ENCODE data around the gene VPS13C.
A peak's percentile ranks its signal among the peaks of the same experiment; 100 is the strongest.

The VPS13C gene

GRCh38 chr15:62060113-62060895, at the start of gene VPS13C:
Gene VPS13C, minus strand, starts transcription at chr15:62060447. Its CDS starts 73 bp downstream, at chr15:62060374.
- peak; percentile 90 for DNase-seq

- DNase-seq: no peak
Measured at GRCh38 chr15:62109437-62109836, 49.2 kb upstream of the VPS13C start.

GRCh38 chr15:62108411-62108810, 48.2 kb upstream of the VPS13C start:
- DNase-seq: no peak

- no peak for DNase-seq
Measured at GRCh38 chr15:62107571-62108121, 47.4 kb upstream of the VPS13C start.

GRCh38 chr15:62106096-62106495, 45.8 kb upstream of the VPS13C start:
- no peak for DNase-seq

DNA sequence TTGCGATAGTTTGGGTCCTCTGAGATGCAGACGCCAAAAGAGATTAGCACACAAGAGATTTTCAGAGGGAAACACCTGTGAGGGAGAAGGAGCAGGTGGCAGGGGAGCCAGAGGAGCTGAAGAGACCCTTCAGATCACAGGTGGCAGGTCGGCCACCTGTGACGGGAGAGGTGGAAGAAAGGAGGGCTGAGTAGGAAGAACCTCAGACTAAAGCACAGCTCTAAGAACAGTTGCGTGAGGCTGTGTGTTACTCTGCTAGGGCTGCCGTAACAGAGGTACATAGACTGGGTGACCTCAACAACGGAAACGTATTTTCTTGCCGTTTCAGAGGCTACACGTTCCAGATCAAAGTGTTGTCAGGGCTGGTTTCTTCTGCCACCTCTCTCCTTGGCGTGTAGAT, 45.0 kb upstream of the VPS13C start:
- no peak for DNase-seq

DNA sequence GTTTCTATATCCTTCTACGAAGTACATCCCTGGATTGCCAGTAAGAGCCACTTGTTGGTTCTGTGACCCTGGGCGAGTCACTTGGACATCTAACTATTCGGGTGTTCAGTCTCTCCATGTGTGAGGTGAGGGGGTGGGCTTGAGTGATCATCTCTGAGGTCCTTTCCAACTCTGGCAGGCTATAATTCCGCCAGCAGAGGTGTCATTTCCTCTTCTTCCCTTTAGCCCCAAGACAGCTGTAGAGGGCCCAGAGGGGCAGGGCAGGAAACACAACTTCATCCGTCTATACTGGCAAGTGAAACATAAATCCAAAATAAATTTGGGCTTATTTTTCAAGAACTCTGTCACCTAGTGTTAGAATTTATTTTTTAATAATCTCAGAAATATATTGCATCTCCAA, 44.6 kb upstream of the VPS13C start:
- DNase-seq: no peak

GRCh38 chr15:62104401-62104800, 44.2 kb upstream of the VPS13C start:
- DNase-seq: no peak

DNA sequence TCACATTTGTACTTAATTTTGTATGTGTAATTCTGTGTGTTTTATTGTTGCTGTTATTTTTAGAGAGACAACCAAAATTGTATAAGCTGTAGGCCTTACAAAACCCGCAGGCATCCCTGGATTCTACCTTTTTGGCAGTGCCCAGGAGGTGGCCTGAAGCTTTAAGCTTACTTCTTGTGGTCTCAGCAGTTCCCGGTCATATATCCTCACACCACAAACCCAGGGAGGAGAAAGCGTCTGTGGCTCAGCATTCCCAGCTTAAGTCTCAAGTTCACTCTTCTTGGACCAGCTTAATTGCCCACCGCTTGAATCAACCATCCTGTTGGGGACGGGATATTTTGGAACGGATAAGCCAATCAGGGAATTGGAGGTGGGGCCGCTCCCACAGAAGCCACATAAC, 43.2 kb upstream of the VPS13C start:
- DNase-seq: no peak

DNA sequence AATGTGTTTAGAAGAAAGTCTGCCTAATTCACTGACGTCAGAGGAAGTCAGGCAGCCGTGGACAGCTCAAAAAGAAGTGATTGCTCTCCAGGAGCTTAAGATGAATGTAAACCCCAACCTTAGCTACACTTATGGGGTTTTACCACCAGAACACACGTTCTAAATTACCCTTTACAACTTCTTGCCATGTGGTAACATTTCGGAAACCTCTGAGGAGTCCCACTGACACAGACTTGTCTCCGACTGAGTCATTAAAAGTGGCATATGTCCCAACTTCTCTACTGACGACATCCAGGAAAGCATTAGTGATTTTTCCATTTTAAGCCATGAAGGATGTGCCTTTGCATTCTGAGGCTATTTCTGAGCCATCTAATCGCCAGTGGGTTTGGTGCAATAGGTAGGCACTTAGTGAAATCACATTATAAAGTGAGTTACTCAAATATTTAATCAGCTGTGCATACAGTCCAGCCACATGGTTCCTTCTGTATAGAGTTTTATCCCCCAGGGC, 38.9 kb upstream of the VPS13C start:
- DNase-seq: no peak

DNA sequence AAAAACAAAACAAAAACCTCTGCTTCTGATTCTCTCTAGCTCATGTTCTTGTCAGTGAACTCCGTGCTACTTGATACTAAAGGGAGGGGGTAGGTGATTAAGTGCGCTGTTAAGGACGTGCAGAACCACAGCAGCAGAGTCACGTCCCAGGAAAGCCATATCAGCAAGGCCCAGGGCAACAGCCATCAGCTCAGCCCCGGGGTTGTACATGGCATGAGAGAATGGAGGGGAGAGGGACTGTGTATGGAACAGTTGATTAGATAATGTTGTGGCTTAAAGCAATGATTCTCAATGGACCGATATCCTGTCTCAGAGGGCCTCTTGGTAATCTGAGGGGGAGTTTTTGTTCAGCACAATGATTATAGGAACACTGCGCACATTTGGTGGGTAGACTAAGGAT, 34.1 kb upstream of the VPS13C start:
- DNase-seq: no peak

- no peak for DNase-seq
Measured at GRCh38 chr15:62093809-62094208, 33.6 kb upstream of the VPS13C start.

DNA sequence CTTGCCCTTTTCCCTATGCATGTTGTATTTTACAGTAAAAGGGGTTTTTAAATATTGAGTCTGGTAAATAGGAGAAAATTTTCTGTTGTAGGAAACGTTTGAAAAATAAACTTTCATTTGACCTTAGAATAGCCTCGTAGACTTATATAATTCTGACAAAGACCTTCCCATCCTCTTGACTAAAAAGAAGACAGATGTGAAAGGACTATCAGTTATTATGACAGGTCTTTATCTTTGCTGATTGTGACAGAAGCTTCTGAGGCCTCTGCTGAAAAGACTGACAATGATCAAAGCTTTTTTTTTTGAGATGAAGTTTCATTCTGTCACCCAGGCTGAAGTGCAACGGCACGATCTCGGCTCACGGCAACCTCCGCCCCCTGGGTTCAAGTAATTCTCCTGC, 30.7 kb upstream of the VPS13C start:
- DNase-seq: no peak

GRCh38 chr15:62089616-62090015, 29.4 kb upstream of the VPS13C start:
- no peak for DNase-seq

DNA sequence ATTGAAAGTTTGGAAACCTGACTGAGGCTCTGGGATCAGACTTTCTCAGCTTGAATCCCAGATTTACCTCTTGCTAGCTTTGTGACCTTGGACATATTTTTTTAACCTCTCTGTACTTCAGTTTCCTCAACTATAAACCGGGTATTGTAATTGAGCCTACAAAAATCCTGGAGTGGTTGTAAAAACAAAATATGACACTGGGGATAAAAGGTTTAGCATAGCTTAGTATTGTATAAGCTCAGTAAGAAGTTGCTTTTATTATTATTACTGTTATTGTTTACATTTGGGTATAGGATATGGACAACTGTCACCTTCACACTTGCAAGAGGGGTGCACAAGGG, 28.1 kb upstream of the VPS13C start:
- DNase-seq: no peak

DNA sequence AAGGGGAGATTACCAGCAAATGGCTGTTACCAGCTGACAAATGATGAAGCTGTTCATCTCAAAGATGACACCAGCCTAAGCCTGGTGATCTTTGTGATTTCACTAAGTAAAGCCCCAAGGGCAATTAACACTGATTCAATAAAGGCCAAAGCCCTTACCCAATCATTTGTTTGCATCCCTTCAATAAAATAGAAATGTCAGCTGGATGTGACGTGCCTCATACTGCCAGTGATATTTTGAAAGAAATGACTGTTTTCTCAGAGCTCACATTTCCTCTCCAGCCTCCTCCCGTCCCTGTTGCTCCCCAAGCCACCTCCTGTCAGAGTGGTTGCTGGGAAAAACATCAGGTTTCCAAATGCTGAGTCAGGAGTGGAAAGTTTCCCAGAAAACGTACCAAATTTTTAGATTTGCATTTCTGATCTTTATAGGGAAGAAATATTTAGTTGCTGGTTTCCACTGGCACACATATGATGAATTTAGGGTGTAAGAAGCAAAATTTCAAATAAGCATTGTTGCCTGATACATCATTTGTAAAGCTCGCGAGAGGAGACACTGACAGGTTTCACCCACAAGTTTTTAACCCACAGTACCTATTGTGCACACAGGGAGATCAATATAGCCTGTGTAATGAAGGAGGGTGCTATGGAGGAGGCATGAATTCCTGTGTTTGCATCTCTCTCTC, 27.6 kb upstream of the VPS13C start:
- no peak for DNase-seq

- DNase-seq: no peak
Measured at GRCh38 chr15:62085740-62086139, 25.5 kb upstream of the VPS13C start.

GRCh38 chr15:62083194-62084154, 23.2 kb upstream of the VPS13C start:
- no peak for DNase-seq

GRCh38 chr15:62079594-62079993, 19.3 kb upstream of the VPS13C start:
- DNase-seq: no peak

GRCh38 chr15:62075595-62076277, 15.5 kb upstream of the VPS13C start:
- no peak for DNase-seq

GRCh38 chr15:62071711-62072308, 11.6 kb upstream of the VPS13C start:
- no peak for DNase-seq

DNA sequence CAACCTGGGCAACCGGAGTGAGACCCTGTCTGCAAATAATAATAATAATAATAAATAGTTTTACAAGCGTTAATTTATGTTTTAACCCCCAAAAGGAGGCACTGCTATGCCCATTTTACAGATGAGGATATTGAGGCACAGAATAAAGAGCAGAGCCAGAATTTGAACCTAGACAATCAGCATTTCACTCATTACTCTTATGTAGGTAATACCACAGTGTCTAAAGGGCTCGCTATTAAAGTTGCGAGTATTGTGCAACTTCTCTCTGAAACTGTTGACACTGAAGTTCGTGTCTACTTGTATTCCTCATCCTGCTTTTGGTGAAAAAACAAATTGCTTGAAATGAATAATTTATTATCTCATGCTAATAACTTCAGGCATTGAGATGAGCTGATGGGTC, 9.3 kb upstream of the VPS13C start:
- DNase-seq: no peak

Measured in activated CD4-positive, CD25-positive, alpha-beta regulatory T cell treated with anti-CD3 and anti-CD28 coated beads, Interleukin-2, amount 50 U/mL, for 72 hours (primary cell).